Measurements from ENCODE around the gene USP49. TPM values are rescaled to one million over a fixed set of nuclear protein-coding genes. Genes with fewer than 3 reads are reported as not detected.
A peak's percentile ranks its signal among the peaks of the same experiment; 100 is the strongest.
"Not testable (repeated sequence)": the region's sequence is repeated elsewhere in the genome, so short reads cannot be mapped to it uniquely, and the experiment has no call there.

The USP49 gene
- total and polyA plus RNA-seq, 4 donors = 6.0 to 19.1 (median 12.4) TPM

DNA sequence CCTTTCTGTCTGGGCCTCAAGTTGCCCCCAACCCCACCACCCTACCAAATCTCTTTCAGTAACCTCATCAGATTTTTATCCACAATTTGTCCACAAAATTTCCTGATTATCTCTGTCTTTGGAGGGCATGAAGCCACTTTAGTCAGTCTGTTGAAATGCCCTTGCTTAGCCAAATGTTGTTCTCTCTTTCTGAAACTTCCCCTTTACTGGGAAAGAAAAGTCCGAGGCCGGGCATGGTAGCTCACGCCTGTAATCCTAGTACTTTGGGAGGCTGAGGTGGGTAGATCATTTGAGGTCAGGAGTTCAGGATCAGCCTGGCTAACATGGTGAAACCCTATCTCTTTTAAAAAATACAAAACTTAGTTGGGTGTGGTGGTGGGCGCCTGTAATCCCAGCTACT lies 73.9 kb downstream of the USP49 start:
- H3K4me1 ChIP-seq (ENCODE audit: control insufficient read depth, insufficient read depth, low read length) = no peaks in the 10 kb centered on the region
- no CpG with 5 or more reads among the region's 4 CpGs for WGBS (ENCODE audit: insufficient coverage)
- H3K36me3 ChIP-seq (ENCODE audit: control insufficient read depth, insufficient read depth, low read length) = peaks cover 3% of the 10 kb centered on the region
- no peak overlapping the region for H3K4me3 ChIP-seq (ENCODE audit: low read depth, low read length)
- H3K27me3 ChIP-seq (ENCODE audit: control insufficient read depth, insufficient read depth, low read length) = no peaks in the 10 kb centered on the region
- H3K27ac ChIP-seq (ENCODE audit: low read depth, low read length) = no peak overlapping the region
- H3K9me3 ChIP-seq (ENCODE audit: control insufficient read depth, insufficient read depth, low read length) = no peaks in the 10 kb centered on the region
- no peak for DNase-seq (ENCODE audit: low read depth in 4 of 6, low spot score in 6 of 6)

DNA sequence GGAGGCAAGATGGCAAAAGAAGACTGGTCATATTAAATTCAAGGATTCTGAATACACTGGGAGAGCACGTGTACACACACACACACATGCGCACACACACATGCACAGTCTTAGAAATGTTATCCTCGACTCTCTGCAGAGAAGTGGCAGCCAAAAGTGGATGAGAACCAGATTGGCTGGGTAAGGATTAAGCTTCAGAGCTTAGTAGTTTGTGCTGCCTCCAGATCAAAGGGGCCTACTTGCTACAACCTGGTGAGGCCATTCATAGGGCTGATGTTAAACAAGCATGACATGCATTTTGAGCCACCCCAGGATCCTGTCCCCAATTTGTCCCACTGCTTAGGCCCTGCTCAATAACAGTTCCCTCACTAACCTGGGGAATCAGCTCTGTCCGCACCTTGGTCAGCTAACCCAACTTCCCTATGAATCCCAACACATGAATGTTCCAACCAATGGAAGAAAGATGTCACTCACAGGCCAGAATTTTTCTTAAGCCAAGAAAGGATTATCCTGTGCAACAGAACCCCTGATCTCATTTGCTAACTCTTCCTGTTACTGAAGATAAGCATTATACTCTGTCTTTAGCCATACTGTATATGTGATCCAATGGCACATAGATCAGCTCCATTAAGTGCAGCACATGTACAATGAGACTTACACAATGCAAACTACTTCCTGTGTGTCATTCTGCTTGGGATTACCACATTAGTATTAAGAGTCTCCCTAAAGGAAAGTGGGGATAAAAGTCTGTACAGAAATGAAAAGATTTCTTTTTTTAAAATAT lies 76.7 kb downstream of the USP49 start:
- no peaks in the 10 kb centered on the region for H3K4me1 ChIP-seq (ENCODE audit: control insufficient read depth, insufficient read depth, low read length)
- DNase-seq (ENCODE audit: low read depth in 4 of 6, low spot score in 6 of 6) = no peak
- no peak overlapping the region for H3K4me3 ChIP-seq (ENCODE audit: low read depth, low read length)
- peaks cover 3% of the 10 kb centered on the region for H3K36me3 ChIP-seq (ENCODE audit: control insufficient read depth, insufficient read depth, low read length)
- H3K9me3 ChIP-seq (ENCODE audit: control insufficient read depth, insufficient read depth, low read length) = no peaks in the 10 kb centered on the region
- no peaks in the 10 kb centered on the region for H3K27me3 ChIP-seq (ENCODE audit: control insufficient read depth, insufficient read depth, low read length)
- no peak overlapping the region for H3K27ac ChIP-seq (ENCODE audit: low read depth, low read length)
- WGBS (ENCODE audit: insufficient coverage) = 92% methylated on average over 1 of the region's 4 CpGs

DNA sequence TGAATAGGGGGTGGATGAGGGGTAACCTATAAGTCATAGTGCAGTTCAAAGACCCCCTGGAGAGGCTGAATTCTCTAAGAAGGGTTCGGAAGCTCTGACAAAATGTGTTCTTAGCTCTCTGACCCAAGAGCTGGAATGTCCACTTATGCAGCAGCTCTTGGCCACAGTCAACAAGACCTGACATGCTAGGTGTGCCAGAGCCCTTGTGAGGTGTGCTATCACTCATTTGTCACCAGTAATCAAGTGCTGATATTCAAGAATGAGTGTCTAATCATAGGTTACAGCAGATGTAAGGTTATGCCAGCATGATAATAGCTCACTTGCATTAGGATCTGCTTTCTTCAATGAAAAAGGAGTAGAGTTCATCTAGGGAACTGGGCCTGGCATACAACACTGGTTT lies 79.6 kb downstream of the USP49 start:
- WGBS (ENCODE audit: insufficient coverage) = 73% methylated on average over 1 of the region's 1 CpG
- DNase-seq (ENCODE audit: low read depth in 4 of 6, low spot score in 6 of 6) = no peak
- Histone ChIP-seq H3K36me3 (ENCODE audit: control insufficient read depth, insufficient read depth, low read length) (no peaks in the 10 kb centered on the region), H3K4me1 (ENCODE audit: control insufficient read depth, insufficient read depth, low read length) (no peaks in the 10 kb centered on the region), H3K27me3 (ENCODE audit: control insufficient read depth, insufficient read depth, low read length) (no peaks in the 10 kb centered on the region), H3K27ac (ENCODE audit: low read depth, low read length) (no peak overlapping the region), H3K9me3 (ENCODE audit: control insufficient read depth, insufficient read depth, low read length) (no peaks in the 10 kb centered on the region), H3K4me3 (ENCODE audit: low read depth, low read length) (no peak overlapping the region)

DNA sequence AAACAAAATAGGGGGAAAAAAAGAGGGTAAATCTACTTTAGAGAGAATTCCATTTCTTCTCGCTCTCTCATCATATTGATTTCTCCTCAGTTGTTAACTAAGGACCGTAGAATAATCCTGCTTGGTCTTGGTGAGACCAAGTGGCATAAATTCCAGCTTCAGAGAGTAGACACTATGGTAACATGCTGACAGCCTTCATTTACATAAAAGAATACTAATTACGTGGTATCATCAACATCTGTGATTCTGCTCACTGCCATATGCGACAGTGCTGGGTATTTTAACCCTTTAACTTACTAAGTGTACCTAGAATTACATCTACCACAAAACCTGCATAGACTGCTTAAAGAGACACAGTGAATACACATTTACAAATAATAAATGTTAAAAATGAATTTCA lies 80.5 kb downstream of the USP49 start:
- Histone ChIP-seq H3K27ac (ENCODE audit: low read depth, low read length) (no peak overlapping the region), H3K9me3 (ENCODE audit: control insufficient read depth, insufficient read depth, low read length) (no peaks in the 10 kb centered on the region), H3K4me3 (ENCODE audit: low read depth, low read length) (no peak overlapping the region), H3K36me3 (ENCODE audit: control insufficient read depth, insufficient read depth, low read length) (no peaks in the 10 kb centered on the region), H3K4me1 (ENCODE audit: control insufficient read depth, insufficient read depth, low read length) (no peaks in the 10 kb centered on the region), H3K27me3 (ENCODE audit: control insufficient read depth, insufficient read depth, low read length) (no peaks in the 10 kb centered on the region)
- 0% methylated on average over 1 of the region's 4 CpGs for WGBS (ENCODE audit: insufficient coverage)
- peak in 3 of 6 donors; percentile 2 to 83 (median 60) for DNase-seq (ENCODE audit: low read depth in 4 of 6, low spot score in 6 of 6)

DNA sequence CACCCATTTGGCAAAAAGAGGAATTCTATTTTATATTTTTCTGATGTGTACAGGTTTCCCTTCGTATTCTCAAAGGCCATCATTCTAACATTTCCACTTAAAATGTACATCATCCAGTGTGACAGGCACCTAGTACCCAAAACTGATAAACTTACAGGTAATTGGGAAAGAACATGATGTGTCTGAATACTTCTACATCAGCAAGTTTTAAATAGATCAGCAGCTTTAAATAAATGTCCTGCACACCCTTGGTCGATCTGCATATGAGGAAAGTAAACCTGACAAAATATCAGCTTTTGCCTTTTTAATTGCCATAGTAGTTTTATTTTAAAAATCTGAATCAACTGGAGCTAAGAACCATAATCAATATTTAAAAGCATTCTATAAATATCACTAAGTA lies 81.2 kb downstream of the USP49 start:
- Histone ChIP-seq H3K9me3 (ENCODE audit: control insufficient read depth, insufficient read depth, low read length) (no peaks in the 10 kb centered on the region), H3K27me3 (ENCODE audit: control insufficient read depth, insufficient read depth, low read length) (no peaks in the 10 kb centered on the region), H3K4me3 (ENCODE audit: low read depth, low read length) (no peak overlapping the region), H3K36me3 (ENCODE audit: control insufficient read depth, insufficient read depth, low read length) (no peaks in the 10 kb centered on the region), H3K4me1 (ENCODE audit: control insufficient read depth, insufficient read depth, low read length) (no peaks in the 10 kb centered on the region), H3K27ac (ENCODE audit: low read depth, low read length) (no peak overlapping the region)
- WGBS (ENCODE audit: insufficient coverage) = no CpG with 5 or more reads among the region's 2 CpGs
- no peak for DNase-seq (ENCODE audit: low read depth in 4 of 6, low spot score in 6 of 6)

DNA sequence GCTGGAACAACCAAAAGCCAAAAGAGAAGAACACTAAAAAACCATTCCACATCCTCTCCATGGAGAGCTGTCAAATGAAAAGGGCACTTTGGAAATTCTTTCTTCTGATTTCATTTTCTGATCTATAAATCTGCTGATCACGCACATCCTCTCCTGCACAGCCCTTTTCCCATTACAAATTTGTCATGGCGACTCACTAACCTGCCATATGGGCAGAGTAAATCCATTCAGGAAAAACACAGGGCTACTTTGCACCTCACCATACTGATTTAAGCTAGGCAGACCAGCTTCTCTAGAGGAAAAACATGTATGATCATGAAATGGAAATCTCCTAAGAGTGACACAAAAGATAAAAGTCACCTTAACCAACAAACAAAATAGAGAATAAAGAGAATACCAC lies 81.7 kb downstream of the USP49 start:
- Histone ChIP-seq H3K4me3 (ENCODE audit: low read depth, low read length) (no peak overlapping the region), H3K4me1 (ENCODE audit: control insufficient read depth, insufficient read depth, low read length) (no peaks in the 10 kb centered on the region)

DNA sequence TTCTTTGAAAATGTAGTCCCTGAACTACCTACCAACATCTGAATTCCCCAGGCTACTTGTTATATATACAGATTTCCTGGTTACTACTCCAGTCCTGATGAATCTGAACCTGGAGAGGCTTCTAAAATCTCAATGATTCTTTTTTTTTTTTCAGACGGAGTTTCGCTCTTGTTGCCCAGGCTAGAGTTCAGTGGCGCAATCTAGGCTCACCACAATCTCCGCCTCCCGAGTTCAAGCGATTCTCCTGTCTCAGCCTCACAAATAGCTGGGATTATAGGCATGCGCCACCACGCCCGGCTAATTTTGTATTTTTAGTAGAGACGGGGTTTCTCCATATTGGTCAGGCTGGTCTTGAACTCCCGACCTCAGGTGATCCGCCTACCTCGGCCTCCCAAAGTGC lies 83.2 kb downstream of the USP49 start:
- H3K27me3 ChIP-seq (ENCODE audit: control insufficient read depth, insufficient read depth, low read length); H3K4me1 ChIP-seq (ENCODE audit: control insufficient read depth, insufficient read depth, low read length); H3K27ac ChIP-seq (ENCODE audit: low read depth, low read length); DNase-seq (ENCODE audit: low read depth in 4 of 6, low spot score in 6 of 6); H3K4me3 ChIP-seq (ENCODE audit: low read depth, low read length); H3K9me3 ChIP-seq (ENCODE audit: control insufficient read depth, insufficient read depth, low read length); H3K36me3 ChIP-seq (ENCODE audit: control insufficient read depth, insufficient read depth, low read length): not testable (repeated sequence)
- 100% methylated on average over 1 of the region's 13 CpGs for WGBS (ENCODE audit: insufficient coverage)

More for the DNA sequence above, 81.7 kb downstream of the USP49 start:
- H3K36me3 ChIP-seq (ENCODE audit: control insufficient read depth, insufficient read depth, low read length) = no peaks in the 10 kb centered on the region
- DNase-seq (ENCODE audit: low read depth in 4 of 6, low spot score in 6 of 6) = peak in 2 of 6 donors; percentile 9 to 47
- WGBS (ENCODE audit: insufficient coverage) = 80% methylated on average over 1 of the region's 2 CpGs
- H3K27me3 ChIP-seq (ENCODE audit: control insufficient read depth, insufficient read depth, low read length) = no peaks in the 10 kb centered on the region
- H3K27ac ChIP-seq (ENCODE audit: low read depth, low read length) = no peak overlapping the region
- H3K9me3 ChIP-seq (ENCODE audit: control insufficient read depth, insufficient read depth, low read length) = no peaks in the 10 kb centered on the region

DNA sequence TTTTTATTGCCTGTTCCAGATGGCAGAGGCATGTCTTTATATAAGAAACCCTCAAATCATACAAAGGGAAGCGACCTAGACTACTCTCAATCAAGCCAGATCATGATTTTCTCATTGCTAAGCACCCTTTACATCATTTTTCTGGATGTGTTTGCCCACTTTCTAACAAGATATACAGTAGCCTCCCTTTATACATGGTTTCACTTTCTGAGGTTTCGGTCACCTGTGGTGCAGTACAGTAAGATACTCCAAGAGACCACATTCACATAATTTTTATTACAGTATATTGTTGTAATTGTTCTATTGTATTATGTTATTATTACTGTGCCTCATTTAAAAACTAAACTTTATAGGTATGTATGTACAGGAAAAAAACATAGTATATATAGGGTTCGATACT lies 84.1 kb downstream of the USP49 start:
- Histone ChIP-seq H3K36me3 (ENCODE audit: control insufficient read depth, insufficient read depth, low read length) (peaks cover 7% of the 10 kb centered on the region), H3K4me1 (ENCODE audit: control insufficient read depth, insufficient read depth, low read length) (no peaks in the 10 kb centered on the region), H3K27ac (ENCODE audit: low read depth, low read length) (no peak overlapping the region), H3K27me3 (ENCODE audit: control insufficient read depth, insufficient read depth, low read length) (no peaks in the 10 kb centered on the region), H3K4me3 (ENCODE audit: low read depth, low read length) (no peak overlapping the region), H3K9me3 (ENCODE audit: control insufficient read depth, insufficient read depth, low read length) (no peaks in the 10 kb centered on the region)
- no peak for DNase-seq (ENCODE audit: low read depth in 4 of 6, low spot score in 6 of 6)
- WGBS (ENCODE audit: insufficient coverage) = 100% methylated on average over 1 of the region's 3 CpGs

DNA sequence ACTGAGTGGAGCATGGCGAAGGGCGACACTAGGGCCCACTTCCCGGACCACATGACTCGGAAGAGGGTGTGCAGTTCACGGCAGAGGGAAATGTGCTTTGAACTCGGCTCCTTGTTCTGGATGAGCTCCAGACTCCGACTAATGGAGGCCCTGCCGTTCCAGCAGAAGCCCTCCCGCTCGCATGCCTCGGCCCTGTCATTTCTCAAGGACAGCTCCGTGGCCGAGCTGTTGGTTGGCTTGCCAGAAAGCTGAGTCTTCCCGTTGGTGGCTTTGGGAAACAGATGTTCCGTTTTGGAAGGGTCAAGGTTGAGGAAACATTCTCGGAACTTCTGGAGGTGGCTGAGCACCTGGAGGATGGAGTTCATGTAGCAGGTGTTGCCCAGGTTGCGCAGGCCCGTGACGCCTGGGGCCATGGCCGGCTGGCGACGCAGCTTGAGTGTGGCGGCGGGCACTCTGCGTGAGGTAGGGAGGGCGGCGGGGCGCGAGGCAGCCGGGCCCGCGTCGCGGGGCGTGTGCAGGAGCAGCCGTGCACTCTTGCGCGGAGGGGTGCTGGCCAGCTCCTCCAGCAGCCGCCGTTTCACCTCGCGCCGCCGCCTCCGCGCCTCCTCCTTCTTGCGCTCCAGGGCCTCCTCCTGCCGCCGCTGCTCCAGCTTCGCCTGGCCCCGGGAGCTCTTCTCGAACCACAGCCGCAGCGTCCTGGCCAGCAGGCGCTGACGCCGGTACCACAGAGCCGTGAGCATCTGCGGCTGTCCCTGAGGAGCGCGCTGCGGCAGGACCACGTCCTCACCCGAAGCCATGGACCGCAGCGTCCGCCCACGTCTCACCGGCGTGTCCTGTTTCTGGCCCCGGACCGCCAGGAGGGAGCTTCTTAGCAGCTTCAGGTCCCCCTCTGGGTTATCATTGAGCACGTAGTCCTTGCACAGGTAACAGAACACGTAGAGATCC lies 89.1 kb downstream of the USP49 start:
- H3K27ac ChIP-seq (ENCODE audit: low read depth, low read length) = no peak overlapping the region
- H3K4me1 ChIP-seq (ENCODE audit: control insufficient read depth, insufficient read depth, low read length) = no peaks in the 10 kb centered on the region
- no peaks in the 10 kb centered on the region for H3K27me3 ChIP-seq (ENCODE audit: control insufficient read depth, insufficient read depth, low read length)
- no peaks in the 10 kb centered on the region for H3K9me3 ChIP-seq (ENCODE audit: control insufficient read depth, insufficient read depth, low read length)
- 95% methylated on average over 74 of the region's 74 CpGs for WGBS (ENCODE audit: insufficient coverage)
- no peak for DNase-seq (ENCODE audit: low read depth in 4 of 6, low spot score in 6 of 6)
- H3K4me3 ChIP-seq (ENCODE audit: low read depth, low read length) = no peak overlapping the region
- H3K36me3 ChIP-seq (ENCODE audit: control insufficient read depth, insufficient read depth, low read length) = peaks cover 20% of the 10 kb centered on the region
